ENCODE results near the gene CCDC9B. TPM values are rescaled to one million over a fixed set of nuclear protein-coding genes. Genes with fewer than 3 reads are reported as not detected.

Gene CCDC9B
- 13.7 and 14.2 TPM in 2 replicates for polyA plus RNA-seq (2012; rRNA removed)
- polyA plus RNA-seq (2012; cell fraction: cytosol; rRNA removed): 10.4 and 12.0 TPM in 2 replicates
- polyA plus RNA-seq (2012; cell fraction: nucleus; rRNA removed): 82.8 and 92.4 TPM in 2 replicates

DNA sequence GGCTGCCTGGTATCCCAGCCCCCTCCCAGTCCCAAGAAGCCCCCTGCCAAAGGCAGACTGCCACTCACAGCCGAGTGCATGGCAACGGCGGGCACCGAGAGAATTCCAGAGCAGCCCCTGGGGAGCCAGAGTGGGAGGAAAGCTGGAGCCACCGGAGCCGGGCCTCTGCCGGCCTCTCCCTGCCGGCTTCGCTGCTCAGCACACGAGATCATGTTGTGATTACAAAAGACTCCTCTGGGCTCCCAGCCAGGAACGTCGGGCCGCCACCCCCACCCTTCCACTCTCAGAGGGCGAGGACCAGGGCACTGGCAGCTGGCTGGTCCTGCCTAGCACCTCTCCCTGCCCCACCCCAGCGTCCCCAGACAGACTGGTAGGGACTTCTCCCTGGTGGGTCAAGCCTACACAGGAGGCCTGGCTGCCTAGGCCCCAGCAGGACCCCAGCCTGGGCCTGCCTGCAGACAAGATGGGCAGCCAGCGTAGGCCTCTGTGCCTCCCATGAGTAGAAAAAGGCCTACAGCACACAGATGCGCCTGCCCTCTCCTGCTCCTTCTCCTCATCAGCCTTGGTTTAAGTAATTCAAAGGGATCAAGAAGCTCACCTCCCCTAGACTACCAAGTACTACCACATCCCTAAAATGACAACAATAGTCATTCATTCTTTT, at the start of gene CCDC9B:
TSS of gene CCDC9B (minus strand) at position 200 of the 661 bp plus-strand sequence. CDS start at position 80, 120 bp downstream.
- Histone ChIP-seq H3F3A (replicated peaks; ENCODE audit: insufficient read depth) (peaks cover 41% of the 10 kb centered on the region), H3K79me2 (ENCODE audit: insufficient read depth) (peaks cover 53% of the 10 kb centered on the region), H3K4me1 (ENCODE audit: control insufficient read depth in 1 of 2, insufficient read depth in 2 of 2, low read depth in 1 of 2, low read length in 1 of 2) (peaks cover 61 to 66% of the 10 kb centered on the region in 2 experiments; a peak in 3 of 4 replicates), H3K9me3 (no peaks in the 10 kb centered on the region), H2AFZ (ENCODE audit: low read depth) (peak within 1 kb of the TSS; percentile 58; the same call in 1 of the 2 replicates), H3K27ac (ENCODE audit: low read depth in 2 of 2, low read length in 1 of 2) (peak within 1 kb of the TSS; percentile 96 to 98), H3K27me3 (ENCODE audit: insufficient read depth) (no peaks in the 10 kb centered on the region), H3K4me3 (ENCODE audit: low read depth in 2 of 2, low read length in 1 of 2) (peak within 1 kb of the TSS; percentile 51 to 77), H3K9ac (peak within 1 kb of the TSS; percentile 98), H4K20me1 (ENCODE audit: insufficient read depth) (no peaks in the 10 kb centered on the region), H3K36me3 (replicated peaks in 1 of 2; ENCODE audit: control insufficient read depth in 1 of 2, insufficient read depth in 2 of 2, low read length in 1 of 2) (peaks cover 14 to 15% of the 10 kb centered on the region in 2 experiments), H3K9me2 (no peaks in the 10 kb centered on the region), H3K4me2 (peak within 1 kb of the TSS; percentile 94)
- peak; percentile 91 for DNase-seq
- CTCF ChIA-PET: interaction anchor here (1.1 to 70.6 kb wide), 9 partner anchors 1 to 166 kb away, joined by 3 to 2194 read pairs (median 12); partner anchors contain the start of genes ANKRD63, CCDC9B, DISP2 and INAFM2
- 100% methylated on average over 1 of the region's 17 CpGs for WGBS (ENCODE audit: low lambda C conversion rate)
- POLR2A ChIA-PET: interaction anchor here (0.6 to 3.0 kb wide), 14 partner anchors 9 to 228 kb away, joined by 3 to 22 read pairs (median 4); partner anchors contain the start of genes CCDC32, DISP2, INAFM2 and IVD
- TF ChIP-seq, protein P1, sequence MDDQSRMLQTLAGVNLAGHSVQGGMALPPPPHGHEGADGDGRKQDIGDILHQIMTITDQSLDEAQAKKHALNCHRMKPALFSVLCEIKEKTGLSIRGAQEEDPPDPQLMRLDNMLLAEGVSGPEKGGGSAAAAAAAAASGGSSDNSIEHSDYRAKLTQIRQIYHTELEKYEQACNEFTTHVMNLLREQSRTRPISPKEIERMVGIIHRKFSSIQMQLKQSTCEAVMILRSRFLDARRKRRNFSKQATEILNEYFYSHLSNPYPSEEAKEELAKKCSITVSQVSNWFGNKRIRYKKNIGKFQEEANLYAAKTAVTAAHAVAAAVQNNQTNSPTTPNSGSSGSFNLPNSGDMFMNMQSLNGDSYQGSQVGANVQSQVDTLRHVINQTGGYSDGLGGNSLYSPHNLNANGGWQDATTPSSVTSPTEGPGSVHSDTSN (IDR thresholded peaks at IDR 0.05): peak; percentile 42; the same call in 1 of the 2 replicates
- TF ChIP-seq SMC3 (IDR thresholded peaks at IDR 0.05; ENCODE audit: low read depth, low read length) (no peak), RCOR1 (IDR thresholded peaks at IDR 0.05; ENCODE audit: low read length) (no peak), JUND (IDR thresholded peaks at IDR 0.05) (no peak), TAF1 (IDR thresholded peaks at IDR 0.05; ENCODE audit: borderline replicate concordance, low read depth, low read length) (peak; percentile 61; the same call in 1 of the 2 replicates), TEAD4 (IDR thresholded peaks at IDR 0.05; ENCODE audit: borderline replicate concordance, insufficient read depth) (no peak), FOXM1 (IDR thresholded peaks at IDR 0.05; ENCODE audit: low read depth) (no peak), POLR2AphosphoS5 (IDR thresholded peaks at IDR 0.05; ENCODE audit: low read depth, low read length) (peak; percentile 80), RXRA (IDR thresholded peaks at IDR 0.05; ENCODE audit: borderline replicate concordance, low read depth) (no peak), SIN3A (IDR thresholded peaks at IDR 0.05; ENCODE audit: borderline replicate concordance, low read depth, low read length) (peak; percentile 80; the same call in 1 of the 2 replicates), GATA2 (CRISPR knock-in tag; IDR thresholded peaks at IDR 0.05) (peak; percentile 65), YY1 (IDR thresholded peaks at IDR 0.05; ENCODE audit: low read depth) (no peak), ELF1 (IDR thresholded peaks at IDR 0.05) (no peak), CHD2 (IDR thresholded peaks at IDR 0.05; ENCODE audit: low read length, partially characterized antibody) (peak; percentile 91), GABPA (IDR thresholded peaks at IDR 0.05; ENCODE audit: low read depth) (no peak)
- TF ChIP-seq, protein P2, sequence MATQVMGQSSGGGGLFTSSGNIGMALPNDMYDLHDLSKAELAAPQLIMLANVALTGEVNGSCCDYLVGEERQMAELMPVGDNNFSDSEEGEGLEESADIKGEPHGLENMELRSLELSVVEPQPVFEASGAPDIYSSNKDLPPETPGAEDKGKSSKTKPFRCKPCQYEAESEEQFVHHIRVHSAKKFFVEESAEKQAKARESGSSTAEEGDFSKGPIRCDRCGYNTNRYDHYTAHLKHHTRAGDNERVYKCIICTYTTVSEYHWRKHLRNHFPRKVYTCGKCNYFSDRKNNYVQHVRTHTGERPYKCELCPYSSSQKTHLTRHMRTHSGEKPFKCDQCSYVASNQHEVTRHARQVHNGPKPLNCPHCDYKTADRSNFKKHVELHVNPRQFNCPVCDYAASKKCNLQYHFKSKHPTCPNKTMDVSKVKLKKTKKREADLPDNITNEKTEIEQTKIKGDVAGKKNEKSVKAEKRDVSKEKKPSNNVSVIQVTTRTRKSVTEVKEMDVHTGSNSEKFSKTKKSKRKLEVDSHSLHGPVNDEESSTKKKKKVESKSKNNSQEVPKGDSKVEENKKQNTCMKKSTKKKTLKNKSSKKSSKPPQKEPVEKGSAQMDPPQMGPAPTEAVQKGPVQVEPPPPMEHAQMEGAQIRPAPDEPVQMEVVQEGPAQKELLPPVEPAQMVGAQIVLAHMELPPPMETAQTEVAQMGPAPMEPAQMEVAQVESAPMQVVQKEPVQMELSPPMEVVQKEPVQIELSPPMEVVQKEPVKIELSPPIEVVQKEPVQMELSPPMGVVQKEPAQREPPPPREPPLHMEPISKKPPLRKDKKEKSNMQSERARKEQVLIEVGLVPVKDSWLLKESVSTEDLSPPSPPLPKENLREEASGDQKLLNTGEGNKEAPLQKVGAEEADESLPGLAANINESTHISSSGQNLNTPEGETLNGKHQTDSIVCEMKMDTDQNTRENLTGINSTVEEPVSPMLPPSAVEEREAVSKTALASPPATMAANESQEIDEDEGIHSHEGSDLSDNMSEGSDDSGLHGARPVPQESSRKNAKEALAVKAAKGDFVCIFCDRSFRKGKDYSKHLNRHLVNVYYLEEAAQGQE (IDR thresholded peaks at IDR 0.05; ENCODE audit: low read depth, low read length): peak; percentile 26; the same call in 1 of the 2 replicates
- TF ChIP-seq, protein P3, sequence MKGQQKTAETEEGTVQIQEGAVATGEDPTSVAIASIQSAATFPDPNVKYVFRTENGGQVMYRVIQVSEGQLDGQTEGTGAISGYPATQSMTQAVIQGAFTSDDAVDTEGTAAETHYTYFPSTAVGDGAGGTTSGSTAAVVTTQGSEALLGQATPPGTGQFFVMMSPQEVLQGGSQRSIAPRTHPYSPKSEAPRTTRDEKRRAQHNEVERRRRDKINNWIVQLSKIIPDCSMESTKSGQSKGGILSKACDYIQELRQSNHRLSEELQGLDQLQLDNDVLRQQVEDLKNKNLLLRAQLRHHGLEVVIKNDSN (IDR thresholded peaks at IDR 0.05; ENCODE audit: borderline replicate concordance, low read depth): no peak
- TF ChIP-seq, protein P4, sequence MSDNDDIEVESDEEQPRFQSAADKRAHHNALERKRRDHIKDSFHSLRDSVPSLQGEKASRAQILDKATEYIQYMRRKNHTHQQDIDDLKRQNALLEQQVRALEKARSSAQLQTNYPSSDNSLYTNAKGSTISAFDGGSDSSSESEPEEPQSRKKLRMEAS (IDR thresholded peaks at IDR 0.05; ENCODE audit: low read depth): peak; percentile 89
- TF ChIP-seq, protein P5, sequence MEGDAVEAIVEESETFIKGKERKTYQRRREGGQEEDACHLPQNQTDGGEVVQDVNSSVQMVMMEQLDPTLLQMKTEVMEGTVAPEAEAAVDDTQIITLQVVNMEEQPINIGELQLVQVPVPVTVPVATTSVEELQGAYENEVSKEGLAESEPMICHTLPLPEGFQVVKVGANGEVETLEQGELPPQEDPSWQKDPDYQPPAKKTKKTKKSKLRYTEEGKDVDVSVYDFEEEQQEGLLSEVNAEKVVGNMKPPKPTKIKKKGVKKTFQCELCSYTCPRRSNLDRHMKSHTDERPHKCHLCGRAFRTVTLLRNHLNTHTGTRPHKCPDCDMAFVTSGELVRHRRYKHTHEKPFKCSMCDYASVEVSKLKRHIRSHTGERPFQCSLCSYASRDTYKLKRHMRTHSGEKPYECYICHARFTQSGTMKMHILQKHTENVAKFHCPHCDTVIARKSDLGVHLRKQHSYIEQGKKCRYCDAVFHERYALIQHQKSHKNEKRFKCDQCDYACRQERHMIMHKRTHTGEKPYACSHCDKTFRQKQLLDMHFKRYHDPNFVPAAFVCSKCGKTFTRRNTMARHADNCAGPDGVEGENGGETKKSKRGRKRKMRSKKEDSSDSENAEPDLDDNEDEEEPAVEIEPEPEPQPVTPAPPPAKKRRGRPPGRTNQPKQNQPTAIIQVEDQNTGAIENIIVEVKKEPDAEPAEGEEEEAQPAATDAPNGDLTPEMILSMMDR (IDR thresholded peaks at IDR 0.05): no peak
- TF ChIP-seq, protein P6, sequence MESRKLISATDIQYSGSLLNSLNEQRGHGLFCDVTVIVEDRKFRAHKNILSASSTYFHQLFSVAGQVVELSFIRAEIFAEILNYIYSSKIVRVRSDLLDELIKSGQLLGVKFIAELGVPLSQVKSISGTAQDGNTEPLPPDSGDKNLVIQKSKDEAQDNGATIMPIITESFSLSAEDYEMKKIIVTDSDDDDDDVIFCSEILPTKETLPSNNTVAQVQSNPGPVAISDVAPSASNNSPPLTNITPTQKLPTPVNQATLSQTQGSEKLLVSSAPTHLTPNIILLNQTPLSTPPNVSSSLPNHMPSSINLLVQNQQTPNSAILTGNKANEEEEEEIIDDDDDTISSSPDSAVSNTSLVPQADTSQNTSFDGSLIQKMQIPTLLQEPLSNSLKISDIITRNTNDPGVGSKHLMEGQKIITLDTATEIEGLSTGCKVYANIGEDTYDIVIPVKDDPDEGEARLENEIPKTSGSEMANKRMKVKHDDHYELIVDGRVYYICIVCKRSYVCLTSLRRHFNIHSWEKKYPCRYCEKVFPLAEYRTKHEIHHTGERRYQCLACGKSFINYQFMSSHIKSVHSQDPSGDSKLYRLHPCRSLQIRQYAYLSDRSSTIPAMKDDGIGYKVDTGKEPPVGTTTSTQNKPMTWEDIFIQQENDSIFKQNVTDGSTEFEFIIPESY (IDR thresholded peaks at IDR 0.05; ENCODE audit: borderline replicate concordance, low read depth): no peak
- TF ChIP-seq, protein P7, sequence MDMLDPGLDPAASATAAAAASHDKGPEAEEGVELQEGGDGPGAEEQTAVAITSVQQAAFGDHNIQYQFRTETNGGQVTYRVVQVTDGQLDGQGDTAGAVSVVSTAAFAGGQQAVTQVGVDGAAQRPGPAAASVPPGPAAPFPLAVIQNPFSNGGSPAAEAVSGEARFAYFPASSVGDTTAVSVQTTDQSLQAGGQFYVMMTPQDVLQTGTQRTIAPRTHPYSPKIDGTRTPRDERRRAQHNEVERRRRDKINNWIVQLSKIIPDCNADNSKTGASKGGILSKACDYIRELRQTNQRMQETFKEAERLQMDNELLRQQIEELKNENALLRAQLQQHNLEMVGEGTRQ (IDR thresholded peaks at IDR 0.05; ENCODE audit: borderline replicate concordance, low read depth, low read length): no peak

Measured in SK-N-SH (cell line).